ENCODE measurements around the gene PROM1.

DNA sequence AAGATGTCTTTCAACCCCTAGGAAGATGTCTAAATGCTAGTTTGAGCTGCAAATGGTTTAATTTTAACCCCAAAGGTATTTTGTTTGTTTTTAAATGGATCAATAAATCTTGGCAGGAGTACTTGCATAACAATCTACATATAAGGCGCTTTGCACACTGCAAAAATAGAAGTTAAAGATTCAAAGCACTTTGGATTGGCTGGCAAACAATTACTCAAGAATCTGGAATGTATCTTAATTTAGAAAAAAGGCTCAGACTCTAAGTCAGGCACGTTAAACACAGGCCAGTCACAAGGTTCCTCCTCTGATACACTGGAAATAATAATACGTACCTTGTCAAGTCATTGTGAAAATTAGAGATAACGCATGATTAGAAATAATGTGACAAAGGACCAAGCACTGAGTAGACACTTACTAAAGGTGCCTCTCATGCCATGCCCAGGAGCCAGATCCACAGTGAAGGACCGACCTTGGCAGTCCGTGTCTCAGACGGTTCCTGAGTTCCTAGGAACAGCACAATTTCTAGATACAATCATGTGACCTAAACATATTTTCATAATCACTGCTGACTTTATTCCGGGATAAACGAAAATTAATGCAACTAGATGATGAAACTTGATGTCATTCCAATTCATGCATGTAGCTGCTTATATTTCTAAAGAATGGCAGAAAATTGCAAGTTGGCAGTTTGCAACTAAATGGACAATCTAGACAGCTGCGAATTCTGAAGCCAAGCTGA, 49.6 kb downstream of the PROM1 start:
- TF ChIP-seq, protein P1, sequence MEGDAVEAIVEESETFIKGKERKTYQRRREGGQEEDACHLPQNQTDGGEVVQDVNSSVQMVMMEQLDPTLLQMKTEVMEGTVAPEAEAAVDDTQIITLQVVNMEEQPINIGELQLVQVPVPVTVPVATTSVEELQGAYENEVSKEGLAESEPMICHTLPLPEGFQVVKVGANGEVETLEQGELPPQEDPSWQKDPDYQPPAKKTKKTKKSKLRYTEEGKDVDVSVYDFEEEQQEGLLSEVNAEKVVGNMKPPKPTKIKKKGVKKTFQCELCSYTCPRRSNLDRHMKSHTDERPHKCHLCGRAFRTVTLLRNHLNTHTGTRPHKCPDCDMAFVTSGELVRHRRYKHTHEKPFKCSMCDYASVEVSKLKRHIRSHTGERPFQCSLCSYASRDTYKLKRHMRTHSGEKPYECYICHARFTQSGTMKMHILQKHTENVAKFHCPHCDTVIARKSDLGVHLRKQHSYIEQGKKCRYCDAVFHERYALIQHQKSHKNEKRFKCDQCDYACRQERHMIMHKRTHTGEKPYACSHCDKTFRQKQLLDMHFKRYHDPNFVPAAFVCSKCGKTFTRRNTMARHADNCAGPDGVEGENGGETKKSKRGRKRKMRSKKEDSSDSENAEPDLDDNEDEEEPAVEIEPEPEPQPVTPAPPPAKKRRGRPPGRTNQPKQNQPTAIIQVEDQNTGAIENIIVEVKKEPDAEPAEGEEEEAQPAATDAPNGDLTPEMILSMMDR (IDR thresholded peaks at IDR 0.05; ENCODE audit: low read depth, low read length, missing input control), result no peak
- TF ChIP-seq EGR1 (IDR thresholded peaks at IDR 0.05; ENCODE audit: low read depth in 2 of 2) (no peak), RAD21 (IDR thresholded peaks at IDR 0.05) (peak in 1 of 2 donors; percentile 9), TAF1 (conservative IDR thresholded peaks at IDR 0.05) (no peak), JUND (IDR thresholded peaks at IDR 0.05) (peak; percentile 42 to 44), GABPA (IDR thresholded peaks at IDR 0.05 in 1 of 2, conservative IDR thresholded peaks at IDR 0.05 in 1 of 2) (no peak), YY1 (IDR thresholded peaks at IDR 0.05) (peak; percentile 32), FOXA1 (IDR thresholded peaks at IDR 0.05) (no peak), RXRA (IDR thresholded peaks at IDR 0.05) (peak in 1 of 2 donors; percentile 35), SP1 (IDR thresholded peaks at IDR 0.05) (no peak), NR2F2 (IDR thresholded peaks at IDR 0.05) (no peak)
- TF ChIP-seq, protein P2, sequence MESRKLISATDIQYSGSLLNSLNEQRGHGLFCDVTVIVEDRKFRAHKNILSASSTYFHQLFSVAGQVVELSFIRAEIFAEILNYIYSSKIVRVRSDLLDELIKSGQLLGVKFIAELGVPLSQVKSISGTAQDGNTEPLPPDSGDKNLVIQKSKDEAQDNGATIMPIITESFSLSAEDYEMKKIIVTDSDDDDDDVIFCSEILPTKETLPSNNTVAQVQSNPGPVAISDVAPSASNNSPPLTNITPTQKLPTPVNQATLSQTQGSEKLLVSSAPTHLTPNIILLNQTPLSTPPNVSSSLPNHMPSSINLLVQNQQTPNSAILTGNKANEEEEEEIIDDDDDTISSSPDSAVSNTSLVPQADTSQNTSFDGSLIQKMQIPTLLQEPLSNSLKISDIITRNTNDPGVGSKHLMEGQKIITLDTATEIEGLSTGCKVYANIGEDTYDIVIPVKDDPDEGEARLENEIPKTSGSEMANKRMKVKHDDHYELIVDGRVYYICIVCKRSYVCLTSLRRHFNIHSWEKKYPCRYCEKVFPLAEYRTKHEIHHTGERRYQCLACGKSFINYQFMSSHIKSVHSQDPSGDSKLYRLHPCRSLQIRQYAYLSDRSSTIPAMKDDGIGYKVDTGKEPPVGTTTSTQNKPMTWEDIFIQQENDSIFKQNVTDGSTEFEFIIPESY (IDR thresholded peaks at IDR 0.05), result no peak
- TF ChIP-seq, protein P3, sequence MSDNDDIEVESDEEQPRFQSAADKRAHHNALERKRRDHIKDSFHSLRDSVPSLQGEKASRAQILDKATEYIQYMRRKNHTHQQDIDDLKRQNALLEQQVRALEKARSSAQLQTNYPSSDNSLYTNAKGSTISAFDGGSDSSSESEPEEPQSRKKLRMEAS (IDR thresholded peaks at IDR 0.05), result no peak
- TF ChIP-seq, protein P4, sequence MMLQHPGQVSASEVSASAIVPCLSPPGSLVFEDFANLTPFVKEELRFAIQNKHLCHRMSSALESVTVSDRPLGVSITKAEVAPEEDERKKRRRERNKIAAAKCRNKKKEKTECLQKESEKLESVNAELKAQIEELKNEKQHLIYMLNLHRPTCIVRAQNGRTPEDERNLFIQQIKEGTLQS (IDR thresholded peaks at IDR 0.05), result no peak
